Esophagus (tissue), 2 donors: ENCODE data around the gene CRB2. TPM values are rescaled to one million over a fixed set of nuclear protein-coding genes. Genes with fewer than 3 reads are reported as not detected.

Experiments
- H3K27ac ChIP-seq, 2 donors: one replicate each; pipeline ENCODE4 v1.5.1; 2013; ENCODE audit warnings: low read depth in 2 of 2, mild to moderate bottlenecking in 2 of 2, inconsistent platforms in 1 of 2, low read length in 1 of 2, moderate library complexity in 1 of 2
- H3K27me3 ChIP-seq, 2 donors: one replicate each; pipeline ENCODE4 v1.6.1; 2013; ENCODE audit warnings: low read length in 2 of 2, control low read depth in 1 of 2, mild to moderate bottlenecking in 1 of 2; ENCODE audit not compliant: insufficient read depth in 2 of 2, control insufficient read depth in 1 of 2
- H3K36me3 ChIP-seq, 2 donors: one replicate each; pipeline ENCODE4 v1.6.1; 2013; ENCODE audit warnings: low read length in 1 of 2; ENCODE audit not compliant: control insufficient read depth in 2 of 2, insufficient read depth in 2 of 2
- H3K4me1 ChIP-seq, 2 donors: one replicate each; pipeline ENCODE4 v1.6.1; 2013; ENCODE audit warnings: low read length in 1 of 2; ENCODE audit not compliant: control insufficient read depth in 2 of 2, insufficient read depth in 2 of 2
- H3K4me3 ChIP-seq, 2 donors: one replicate each; pipeline ENCODE4 v1.5.1; 2013; ENCODE audit warnings: low read length in 2 of 2, mild to moderate bottlenecking in 2 of 2, low read depth in 1 of 2, moderate library complexity in 1 of 2
- H3K9me3 ChIP-seq, 2 donors: one replicate each; pipeline ENCODE4 v1.6.1; 2013; ENCODE audit warnings: mild to moderate bottlenecking in 2 of 2, low read depth in 1 of 2, low read length in 1 of 2, moderate library complexity in 1 of 2; ENCODE audit not compliant: control insufficient read depth in 2 of 2, insufficient read depth in 1 of 2
- WGBS, 2 donors: extraction: QIAGEN DNeasy Blood & Tissue Kit; methylation state at CpG; one replicate each; pipeline ENCODE4 v1.1.7; 2013; 5-methylcytosine and 5-hydroxymethylcytosine counted together
- polyA plus RNA-seq, 2 donors: library from polyadenylated mRNA; stranded (reverse); fragments of 200-250 nt; gene quantifications; one replicate each; pipeline ENCODE4 v1.2.3, GENCODE V29; 2013
- donor health status: healthy with polysubstance abuse.
- donor health status: Bipolar disorder and iron deficiency.

Gene CRB2
- polyA plus RNA-seq, 2 donors: 0.01 to 0.02 TPM

GRCh38 chr9:123370108-123370507, 14.1 kb downstream of the CRB2 start:
- 87 to 91% methylated on average over 13 of the region's 13 CpGs for WGBS, 2 donors
- H3K9me3 ChIP-seq: peaks cover 0 to 2% of the 10 kb centered on the region in 2 donors
- no peak overlapping the region for H3K4me3 ChIP-seq
- H3K27me3 ChIP-seq: no peaks in the 10 kb centered on the region
- H3K36me3 ChIP-seq: no peaks in the 10 kb centered on the region
- H3K27ac ChIP-seq: no peak overlapping the region
- peaks cover 9 to 10% of the 10 kb centered on the region in 2 donors for H3K4me1 ChIP-seq

- Histone ChIP-seq H3K4me1 (peaks cover 9 to 12% of the 10 kb centered on the region in 2 donors), H3K27ac (no peak overlapping the region), H3K9me3 (peaks cover 0 to 2% of the 10 kb centered on the region in 2 donors), H3K4me3 (no peak overlapping the region), H3K36me3 (no peaks in the 10 kb centered on the region), H3K27me3 (no peaks in the 10 kb centered on the region)
- 81 to 82% methylated on average over 29 of the region's 29 CpGs for WGBS, 2 donors
Observed at GRCh38 chr9:123370526-123371227, 14.7 kb downstream of the CRB2 start.

DNA sequence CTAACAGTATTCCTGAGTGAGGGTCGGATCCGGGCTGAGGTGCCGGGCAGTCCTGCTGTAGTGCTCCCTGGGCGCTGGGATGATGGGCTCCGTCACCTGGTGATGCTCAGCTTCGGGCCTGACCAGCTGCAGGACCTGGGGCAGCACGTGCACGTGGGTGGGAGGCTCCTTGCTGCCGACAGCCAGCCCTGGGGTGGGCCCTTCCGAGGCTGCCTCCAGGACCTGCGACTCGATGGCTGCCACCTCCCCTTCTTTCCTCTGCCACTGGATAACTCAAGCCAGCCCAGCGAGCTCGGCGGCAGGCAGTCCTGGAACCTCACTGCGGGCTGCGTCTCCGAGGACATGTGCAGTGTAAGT, 15.2 kb downstream of the CRB2 start:
- no peak overlapping the region for H3K27ac ChIP-seq
- H3K27me3 ChIP-seq: no peaks in the 10 kb centered on the region
- no peaks in the 10 kb centered on the region for H3K36me3 ChIP-seq
- H3K4me3 ChIP-seq: no peak overlapping the region
- peaks cover 0 to 2% of the 10 kb centered on the region in 2 donors for H3K9me3 ChIP-seq
- WGBS, 2 donors: 80 to 82% methylated on average over 18 of the region's 18 CpGs
- H3K4me1 ChIP-seq: peaks cover 9 to 14% of the 10 kb centered on the region in 2 donors

- Histone ChIP-seq H3K36me3 (no peaks in the 10 kb centered on the region), H3K27ac (no peak overlapping the region), H3K27me3 (no peaks in the 10 kb centered on the region), H3K4me1 (peaks cover 9 to 14% of the 10 kb centered on the region in 2 donors), H3K4me3 (no peak overlapping the region), H3K9me3 (peaks cover 0 to 2% of the 10 kb centered on the region in 2 donors)
- WGBS, 2 donors: 77 to 86% methylated on average over 14 of the region's 14 CpGs
Observed at GRCh38 chr9:123371805-123372590, 16.0 kb downstream of the CRB2 start.

DNA sequence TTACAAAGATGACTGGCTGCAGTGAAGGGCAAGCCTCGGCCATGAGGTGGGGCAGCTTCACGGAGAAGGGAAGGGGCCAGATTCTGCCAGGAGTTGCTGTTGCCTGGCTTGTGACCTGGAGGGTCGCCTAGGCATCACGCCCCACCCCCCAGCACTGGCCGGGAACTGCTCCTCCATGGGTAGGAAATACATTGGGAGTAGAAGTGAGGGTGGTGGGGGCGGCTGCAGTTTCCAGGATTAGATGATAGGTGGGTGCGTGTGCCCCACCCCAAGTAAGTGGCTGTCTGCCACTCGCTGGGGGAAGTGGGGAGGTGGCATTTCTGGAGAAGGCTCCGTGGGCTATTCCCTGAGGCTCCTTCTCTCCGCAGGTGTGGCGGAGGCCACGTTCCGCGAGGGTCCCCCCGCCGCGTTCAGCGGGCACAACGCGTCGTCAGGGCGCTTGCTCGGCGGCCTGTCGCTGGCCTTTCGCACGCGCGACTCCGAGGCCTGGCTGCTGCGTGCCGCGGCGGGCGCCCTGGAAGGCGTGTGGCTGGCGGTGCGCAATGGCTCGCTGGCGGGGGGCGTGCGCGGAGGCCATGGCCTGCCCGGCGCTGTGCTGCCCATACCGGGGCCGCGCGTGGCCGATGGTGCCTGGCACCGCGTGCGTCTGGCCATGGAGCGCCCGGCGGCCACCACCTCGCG, 16.9 kb downstream of the CRB2 start:
- Histone ChIP-seq H3K27me3 (no peaks in the 10 kb centered on the region), H3K36me3 (no peaks in the 10 kb centered on the region), H3K27ac (no peak overlapping the region), H3K9me3 (peaks cover 0 to 2% of the 10 kb centered on the region in 2 donors), H3K4me3 (no peak overlapping the region), H3K4me1 (peaks cover 9 to 16% of the 10 kb centered on the region in 2 donors)
- 16 to 25% methylated on average over 40 to 58 of the region's 58 CpGs for WGBS, 2 donors

DNA sequence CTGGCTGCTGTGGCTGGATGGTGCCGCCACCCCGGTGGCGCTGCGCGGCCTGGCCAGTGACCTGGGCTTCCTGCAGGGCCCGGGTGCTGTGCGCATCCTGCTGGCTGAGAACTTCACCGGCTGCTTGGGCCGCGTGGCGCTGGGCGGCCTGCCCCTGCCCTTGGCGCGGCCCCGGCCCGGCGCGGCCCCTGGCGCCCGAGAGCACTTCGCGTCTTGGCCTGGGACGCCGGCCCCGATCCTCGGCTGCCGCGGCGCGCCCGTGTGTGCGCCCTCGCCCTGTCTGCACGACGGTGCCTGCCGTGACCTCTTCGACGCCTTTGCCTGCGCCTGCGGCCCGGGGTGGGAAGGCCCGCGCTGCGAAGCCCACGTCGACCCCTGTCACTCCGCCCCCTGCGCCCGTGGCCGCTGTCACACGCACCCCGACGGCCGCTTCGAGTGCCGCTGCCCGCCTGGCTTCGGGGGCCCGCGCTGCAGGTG, 17.5 kb downstream of the CRB2 start:
- WGBS, 2 donors: 7 to 9% methylated on average over 37 to 60 of the region's 60 CpGs
- Histone ChIP-seq H3K9me3 (peaks cover 0 to 2% of the 10 kb centered on the region in 2 donors), H3K4me3 (no peak overlapping the region), H3K27ac (no peak overlapping the region), H3K36me3 (no peaks in the 10 kb centered on the region), H3K4me1 (peaks cover 9 to 16% of the 10 kb centered on the region in 2 donors), H3K27me3 (no peaks in the 10 kb centered on the region)

DNA sequence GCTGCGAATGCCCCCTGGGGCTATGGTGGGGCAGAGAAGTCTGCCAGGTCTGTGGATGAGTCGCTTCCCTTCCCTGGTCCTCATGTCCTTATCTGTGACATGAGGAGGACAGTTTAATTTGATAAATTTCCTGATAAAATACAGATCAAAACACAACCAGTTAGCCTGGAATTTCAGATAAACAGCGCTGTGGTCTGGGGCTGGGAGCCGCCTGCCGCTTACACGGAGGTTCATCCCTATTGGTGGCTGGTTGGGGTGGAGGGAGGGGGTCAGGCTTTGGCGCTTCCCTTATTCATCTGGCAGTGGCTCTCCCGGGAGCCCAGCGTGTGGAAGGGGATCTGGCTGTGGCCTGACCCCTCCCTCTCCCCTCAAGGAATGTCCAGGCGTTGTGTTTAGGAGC, 17.9 kb downstream of the CRB2 start:
- WGBS, 2 donors: 23 to 26% methylated on average over 9 to 10 of the region's 10 CpGs
- no peak overlapping the region for H3K4me3 ChIP-seq

DNA sequence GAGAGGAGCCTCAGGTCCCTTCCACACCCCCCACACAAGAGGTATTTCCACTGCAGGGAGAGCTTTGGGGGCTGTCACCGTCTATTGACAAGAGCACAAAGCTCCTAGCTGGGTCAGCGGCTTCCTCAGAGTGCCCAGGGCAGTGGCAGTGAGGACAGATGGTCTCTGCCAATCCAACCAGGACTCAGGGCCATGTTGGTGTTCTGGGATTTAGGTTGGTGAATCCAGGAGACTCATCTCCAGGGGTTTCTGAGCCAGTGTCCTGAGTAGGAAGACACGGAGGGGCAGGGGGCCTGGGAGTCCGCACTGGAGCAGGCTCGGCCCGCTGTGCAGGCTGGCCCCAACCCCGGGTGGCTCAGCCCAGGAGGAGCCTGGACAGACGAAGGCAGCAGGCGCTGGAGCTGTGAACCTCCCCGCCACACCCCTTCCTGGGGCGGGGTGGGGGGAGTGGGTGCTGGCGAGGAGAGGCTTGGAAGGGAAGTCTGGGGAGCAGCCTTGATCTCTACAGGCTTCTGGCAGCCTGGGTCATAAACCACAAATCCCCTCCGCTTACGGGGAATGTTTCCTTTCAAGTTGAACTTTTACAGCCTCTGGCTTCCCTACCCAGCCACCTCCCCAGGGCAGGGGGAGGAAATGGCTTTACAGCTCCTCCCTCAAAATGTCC, 19.6 kb downstream of the CRB2 start:
- H3K27me3 ChIP-seq: no peaks in the 10 kb centered on the region
- WGBS, 2 donors: 13 to 15% methylated on average over 14 of the region's 14 CpGs
- no peak overlapping the region for H3K27ac ChIP-seq
- H3K36me3 ChIP-seq: no peaks in the 10 kb centered on the region
- peaks cover 9 to 16% of the 10 kb centered on the region in 2 donors for H3K4me1 ChIP-seq
- H3K9me3 ChIP-seq: peaks cover 0 to 2% of the 10 kb centered on the region in 2 donors
- H3K4me3 ChIP-seq: no peak overlapping the region

More for the DNA sequence above, 17.9 kb downstream of the CRB2 start:
- H3K36me3 ChIP-seq: no peaks in the 10 kb centered on the region
- no peak overlapping the region for H3K27ac ChIP-seq
- no peaks in the 10 kb centered on the region for H3K27me3 ChIP-seq
- H3K4me1 ChIP-seq: peaks cover 9 to 16% of the 10 kb centered on the region in 2 donors
- peaks cover 0 to 2% of the 10 kb centered on the region in 2 donors for H3K9me3 ChIP-seq
